IMR-90 (cell line): Measurements from ENCODE around the gene CCSER1. TPM values are rescaled to one million over a fixed set of nuclear protein-coding genes. Genes with fewer than 3 reads are reported as not detected.

ENCODE experiments used
- ATAC-seq: fragments of 200-7000 bp; cut with Tn5 transposase; 2 replicates; pipeline ENCODE4 v1.9.1; 2020; ENCODE audit warnings: low read depth, mild to moderate bottlenecking, moderate library complexity
- BruUV-seq: library from RNA; stranded (reverse); fragments of 400-500 nt; replicated peaks from 2 replicates; lab custom pipeline; 2021; lab: Mats Ljungman, UMichigan
- CTCF ChIA-PET: fragments of 300-600 bp; formaldehyde crosslinking; extraction: SDS; loops from one replicate; lab custom pipeline; 2021; ENCODE audit warnings: antibody characterized with exemption; lab: Yijun Ruan, JAX
- POLR2A ChIA-PET: fragments of 300-600 bp; sonication (Branson Sonifier 250); formaldehyde crosslinking; loops from one replicate; lab custom pipeline; 2022; ENCODE audit warnings: antibody characterized with exemption; ENCODE audit not compliant: unreplicated experiment; lab: Charles Lee
- DNase-seq: peaks from one replicate; pipeline ENCODE4 v3.0.0; 2013
- H2AFZ ChIP-seq: replicated peaks from 2 replicates; pipeline ENCODE3; 2013; ENCODE audit warnings: low read length, mild to moderate bottlenecking; ENCODE audit not compliant: poor library complexity
- H2AK5ac ChIP-seq: 2 replicates; pipeline ENCODE4 v1.6.1; 2013; ENCODE audit warnings: low read depth, low read length, inconsistent platforms
- H2AK9ac ChIP-seq: replicated peaks from 2 replicates; pipeline ENCODE3; 2013; ENCODE audit warnings: mild to moderate bottlenecking, low read depth, low read length, moderate library complexity; ENCODE audit not compliant: poor library complexity
- H2BK120ac ChIP-seq: 2 replicates; pipeline ENCODE4 v1.6.1; 2013; ENCODE audit warnings: low read depth, low read length, inconsistent platforms
- H2BK15ac ChIP-seq: 3 replicates; pipeline ENCODE4 v1.6.1; 2013; ENCODE audit warnings: low read depth, low read length, inconsistent platforms
- H2BK20ac ChIP-seq: 2 replicates; pipeline ENCODE4 v1.6.1; 2013; ENCODE audit warnings: low read depth, mild to moderate bottlenecking, inconsistent platforms, low read length, moderate library complexity
- H2BK5ac ChIP-seq: 2 replicates; pipeline ENCODE4 v1.6.1; 2013; ENCODE audit warnings: mild to moderate bottlenecking, low read depth, low read length, inconsistent platforms; ENCODE audit not compliant: poor library complexity, severe bottlenecking
- H3K14ac ChIP-seq: replicated peaks from 2 replicates; pipeline ENCODE4 v1.6.1; 2013; ENCODE audit warnings: low read depth, low read length, inconsistent platforms
- H3K18ac ChIP-seq: 2 replicates; pipeline ENCODE4 v1.6.1; 2013; ENCODE audit warnings: low read depth, low read length, control low read depth
- H3K23ac ChIP-seq: 2 replicates; pipeline ENCODE4 v1.6.1; 2013; ENCODE audit warnings: low read depth, low read length, inconsistent platforms
- H3K27ac ChIP-seq: 2 replicates; pipeline ENCODE4 v1.5.1; 2013; ENCODE audit warnings: mild to moderate bottlenecking, control low read depth, low read length; ENCODE audit not compliant: insufficient read depth
- H3K27me3 ChIP-seq: 2 replicates; pipeline ENCODE4 v1.6.1; 2013; ENCODE audit warnings: low read length; ENCODE audit not compliant: control insufficient read depth, insufficient read depth
- H3K36me3 ChIP-seq: 2 replicates; pipeline ENCODE4 v1.6.1; 2013; ENCODE audit warnings: low read length, mixed read lengths; ENCODE audit not compliant: control insufficient read depth, insufficient read depth
- H3K4ac ChIP-seq: 2 replicates; pipeline ENCODE4 v1.6.1; 2013; ENCODE audit warnings: low read depth, low read length, inconsistent platforms
- H3K4me1 ChIP-seq: 2 replicates; pipeline ENCODE4 v1.6.1; 2013; ENCODE audit warnings: low read length, mixed read lengths; ENCODE audit not compliant: control insufficient read depth, insufficient read depth
- H3K4me2 ChIP-seq: 2 replicates; pipeline ENCODE4 v1.6.1; 2013; ENCODE audit warnings: low read depth, mild to moderate bottlenecking, control low read depth, low read length, moderate library complexity
- H3K4me3 ChIP-seq: 2 replicates; pipeline ENCODE4 v1.5.1; 2013; ENCODE audit warnings: low read depth, mild to moderate bottlenecking, control low read depth, low read length, moderate library complexity; ENCODE audit not compliant: insufficient read depth
- H3K56ac ChIP-seq: 2 replicates; pipeline ENCODE4 v1.6.1; 2013; ENCODE audit warnings: low read length, inconsistent platforms; ENCODE audit not compliant: insufficient read depth; ENCODE audit errors: extremely low read depth
- H3K79me1 ChIP-seq, 2 experiments: 2 replicates each; pipeline ENCODE4 v1.6.1; 2013; ENCODE audit warnings: low read length in 2 of 2, inconsistent platforms in 1 of 2, low read depth in 1 of 2
- H3K9ac ChIP-seq: 2 replicates; pipeline ENCODE4 v1.6.1; 2013; ENCODE audit warnings: low read depth, low read length, control low read depth
- H3K9me1 ChIP-seq: 2 replicates; pipeline ENCODE4 v1.6.1; 2013; ENCODE audit warnings: low read length, inconsistent platforms; ENCODE audit not compliant: insufficient read depth
- H3K9me3 ChIP-seq: 2 replicates; pipeline ENCODE4 v1.6.1; 2013; ENCODE audit warnings: low read length; ENCODE audit not compliant: control insufficient read depth, insufficient read depth
- H4K20me1 ChIP-seq: 2 replicates; pipeline ENCODE4 v1.6.1; 2013; ENCODE audit warnings: low read length, inconsistent platforms; ENCODE audit not compliant: insufficient read depth
- H4K5ac ChIP-seq: 2 replicates; pipeline ENCODE4 v1.6.1; 2013; ENCODE audit warnings: mild to moderate bottlenecking, low read depth, low read length, control low read depth
- H4K8ac ChIP-seq, 2 experiments: 2 replicates each; pipeline ENCODE4 v1.6.1; 2013; ENCODE audit warnings: low read depth in 2 of 2, low read length in 2 of 2, control low read depth in 1 of 2, inconsistent platforms in 1 of 2
- H4K91ac ChIP-seq: 2 replicates; pipeline ENCODE4 v1.6.1; 2013; ENCODE audit warnings: low read depth, low read length, inconsistent platforms; ENCODE audit not compliant: insufficient read depth
- CEBPB ChIP-seq: IDR thresholded peaks from 2 replicates; pipeline ENCODE4 v1.6.1; 2012; ENCODE audit warnings: low read depth, low read length, improper control_type of control experiment
- CHD1 ChIP-seq: IDR thresholded peaks from 2 replicates; pipeline ENCODE4 v1.6.1; 2012; ENCODE audit warnings: low read depth, low read length, improper control_type of control experiment
- CTCF ChIP-seq: conservative IDR thresholded peaks from 2 replicates; pipeline ENCODE4 v1.5.1; 2012; ENCODE audit warnings: mild to moderate bottlenecking, low read depth, low read length, improper control_type of control experiment
- NFE2L2 ChIP-seq: fragments of 150-350 bp; IDR thresholded peaks from 2 replicates; pipeline ENCODE4 v1.6.1; 2016; ENCODE audit warnings: low read depth, mild to moderate bottlenecking, low read length
- SMC3 ChIP-seq: fragments of 150-350 bp; IDR thresholded peaks from 2 replicates; pipeline ENCODE4 v1.6.1; 2016; ENCODE audit warnings: low read depth, mild to moderate bottlenecking, antibody characterized with exemption, low read length, moderate library complexity
- USF2 ChIP-seq: fragments of 150-350 bp; IDR thresholded peaks from 2 replicates; pipeline ENCODE4 v1.6.1; 2017; ENCODE audit warnings: mild to moderate bottlenecking, antibody characterized with exemption, low read length, low read depth
- WGBS, 2 experiments: methylation state at CpG; one replicate each; pipeline versions ENCODE4 v1.1.5 to v1.1.7; 2013; ENCODE audit warnings: missing lambda C conversion rate in 2 of 2; ENCODE audit not compliant: insufficient read length in 1 of 2; ENCODE audit errors: extremely low coverage in 2 of 2; 5-methylcytosine and 5-hydroxymethylcytosine counted together
- dilution Hi-C: fragments of 300-500 bp; cut with HindIII; formaldehyde crosslinking; loops from one replicate; pipeline ENCODE4 v1.14.3; 2018; ENCODE audit warnings: low sequenced_read_pairs; ENCODE audit not compliant: unreplicated experiment
- in situ Hi-C: fragments of 300-500 bp; cut with MboI; formaldehyde crosslinking; loops from 3 replicates; pipeline ENCODE4 v1.14.3; 2019; ENCODE audit warnings: low sequenced_read_pairs, inconsistent platforms, mixed read lengths
- intact Hi-C: fragments of 100-400 bp; cut with micrococcal nuclease; formaldehyde crosslinking; loops from 2 replicates; pipeline ENCODE4 v1.10.0; 2022
- polyA plus RNA-seq, 3 experiments: library from polyadenylated mRNA; depleted of rRNA; stranded (reverse); fragments of >200 nt; gene quantifications; 2 replicates each; pipeline ENCODE4 v1.2.3, GENCODE V29; 2012; ENCODE audit warnings: low replicate concordance in 1 of 3
- total RNA-seq: library from RNA; depleted of rRNA; stranded (reverse); fragments of >200 nt; gene quantifications from 2 replicates; pipeline ENCODE4 v1.2.3, GENCODE V29; 2012

CCSER1 gene
- total and polyA plus RNA-seq, 2 of the 4 experiments (the other 2 are of a cell fraction): not detected

GRCh38 chr4:90148574-90149148, 21.5 kb downstream of the CCSER1 start:
- Histone ChIP-seq H2AK5ac (no peak overlapping the region), H2BK5ac (no peak overlapping the region), H2AFZ (no peak overlapping the region), H4K8ac (no peak overlapping the region), H3K79me1 (no peaks in the 10 kb centered on the region), H3K4ac (no peak overlapping the region), H3K23ac (no peak overlapping the region), H2BK15ac (no peak overlapping the region), H3K56ac (no peak overlapping the region), H3K4me1 (no peaks in the 10 kb centered on the region), H2AK9ac (no peak overlapping the region), H3K9ac (no peak overlapping the region), H3K36me3 (no peaks in the 10 kb centered on the region), H3K9me1 (no peaks in the 10 kb centered on the region), H3K14ac (no peak overlapping the region), H3K18ac (no peak overlapping the region), H4K91ac (no peak overlapping the region), H3K4me2 (no peak overlapping the region), H2BK20ac (no peak overlapping the region), H3K27ac (no peak overlapping the region), H3K9me3 (no peaks in the 10 kb centered on the region), H3K27me3 (no peaks in the 10 kb centered on the region), H4K5ac (no peak overlapping the region), H2BK120ac (no peak overlapping the region), H4K20me1 (no peaks in the 10 kb centered on the region), H3K4me3 (no peak overlapping the region)
- no CpG with 5 or more reads among the region's 2 CpGs for WGBS, 2 experiments
- in situ Hi-C loops (no loop called here), intact Hi-C loops (no loop called here), dilution Hi-C loops (no loop called here)
- CTCF ChIA-PET: no interaction called here
- no TSS peak for BruUV-seq
- ATAC-seq (no peak), DNase-seq (no peak)
- POLR2A ChIA-PET: no interaction called here
- TF ChIP-seq CTCF: no peak
- no peak for TF ChIP-seq NFE2L2
- TF ChIP-seq USF2: no peak
- TF ChIP-seq CHD1: no peak
- TF ChIP-seq CEBPB: no peak
- no peak for TF ChIP-seq SMC3
